GM12892 (cell line): ENCODE data around the gene KMT2A.
A peak's percentile ranks its signal among the peaks of the same experiment; 100 is the strongest.

Source experiments
- DNase-seq: peaks from one replicate; pipeline ENCODE4 v3.0.0; 2011; ENCODE audit not compliant: insufficient read length
- FAIRE-seq: peaks from 2 replicates; lab custom pipeline; 2011; peaks lifted over from hg19 to GRCh38; lab: Jason Lieb, UNC
- POLR2A ChIP-seq: IDR thresholded peaks from 2 replicates; pipeline ENCODE4 v1.6.1; 2011; ENCODE audit warnings: low read depth, low read length, control low read depth
- POLR2AphosphoS5 ChIP-seq: IDR thresholded peaks from 2 replicates; pipeline ENCODE4 v1.6.1; 2011; ENCODE audit warnings: low read depth, low read length, control low read depth
- TAF1 ChIP-seq: IDR thresholded peaks from 2 replicates; pipeline ENCODE4 v1.6.1; 2011; ENCODE audit warnings: low read depth, mild to moderate bottlenecking, control low read depth, low read length, borderline replicate concordance

Gene KMT2A

GRCh38 chr11:118514103-118514502 lies 77.8 kb downstream of the KMT2A start:
- no peak for TF ChIP-seq POLR2AphosphoS5
- TF ChIP-seq TAF1: no peak
- TF ChIP-seq POLR2A: no peak

DNA sequence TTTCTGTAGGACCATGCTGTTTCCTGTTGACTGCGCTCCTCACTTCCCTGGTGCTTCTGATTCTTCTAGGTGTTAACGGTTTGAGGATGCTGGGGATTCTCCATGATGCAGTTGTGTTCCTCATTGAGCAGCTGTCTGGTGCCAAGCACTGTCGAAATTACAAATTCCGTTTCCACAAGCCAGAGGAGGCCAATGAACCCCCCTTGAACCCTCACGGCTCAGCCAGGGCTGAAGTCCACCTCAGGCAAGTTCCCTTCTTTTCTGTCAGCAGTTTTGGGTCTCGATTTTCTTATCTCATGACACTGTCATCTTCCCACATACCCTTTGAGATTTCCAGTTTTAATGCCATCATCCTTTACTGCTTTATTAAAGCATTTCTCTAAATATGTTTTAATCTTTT lies 83.3 kb downstream of the KMT2A start:
- no peak for DNase-seq
- TF ChIP-seq POLR2A (no peak), POLR2AphosphoS5 (no peak), TAF1 (no peak)
- FAIRE-seq: no peak

More at GRCh38 chr11:118514103-118514502, 77.8 kb downstream of the KMT2A start:
- FAIRE-seq: no peak
- no peak for DNase-seq

GRCh38 chr11:118521892-118522311 lies 85.6 kb downstream of the KMT2A start:
- TF ChIP-seq TAF1 (no peak), POLR2A (no peak), POLR2AphosphoS5 (no peak)
- FAIRE-seq: peak; percentile 84
- DNase-seq: no peak

DNA sequence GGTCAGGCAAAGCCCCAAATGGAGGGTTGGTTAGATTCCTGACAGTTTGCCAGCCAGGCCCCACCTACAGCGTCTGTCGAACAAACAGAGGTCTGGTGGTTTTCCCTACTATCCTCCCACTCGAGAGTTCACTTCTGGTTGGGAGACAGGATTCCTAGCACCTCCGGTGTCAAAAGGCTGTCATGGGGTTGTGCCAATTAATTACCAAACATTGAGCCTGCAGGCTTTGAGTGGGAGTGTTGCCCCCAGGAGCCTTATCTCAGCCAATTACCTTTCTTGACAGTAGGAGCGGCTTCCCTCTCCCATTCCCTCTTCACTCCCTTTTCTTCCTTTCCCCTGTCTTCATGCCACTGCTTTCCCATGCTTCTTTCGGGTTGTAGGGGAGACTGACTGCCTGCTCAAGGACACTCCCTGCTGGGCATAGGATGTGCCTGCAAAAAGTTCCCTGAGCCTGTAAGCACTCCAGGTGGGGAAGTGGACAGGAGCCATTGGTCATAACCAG lies 86.3 kb downstream of the KMT2A start:
- FAIRE-seq (no peak), DNase-seq (no peak)
- no peak for TF ChIP-seq TAF1
- no peak for TF ChIP-seq POLR2AphosphoS5

GRCh38 chr11:118524356-118524755 lies 88.1 kb downstream of the KMT2A start:
- FAIRE-seq: no peak
- no peak for DNase-seq
- TF ChIP-seq POLR2A (no peak), TAF1 (no peak), POLR2AphosphoS5 (no peak)

GRCh38 chr11:118524757-118525470 lies 88.6 kb downstream of the KMT2A start:
- TF ChIP-seq POLR2AphosphoS5 (no peak), POLR2A (no peak), TAF1 (no peak)
- no peak for FAIRE-seq
- DNase-seq: no peak

- FAIRE-seq (no peak), DNase-seq (no peak)
- TF ChIP-seq POLR2A (0 out of 2 replicates have a peak, but pooled peaks have one; percentile 1), POLR2AphosphoS5 (no peak)
Observed at GRCh38 chr11:118526688-118527087, 90.4 kb downstream of the KMT2A start.

DNA sequence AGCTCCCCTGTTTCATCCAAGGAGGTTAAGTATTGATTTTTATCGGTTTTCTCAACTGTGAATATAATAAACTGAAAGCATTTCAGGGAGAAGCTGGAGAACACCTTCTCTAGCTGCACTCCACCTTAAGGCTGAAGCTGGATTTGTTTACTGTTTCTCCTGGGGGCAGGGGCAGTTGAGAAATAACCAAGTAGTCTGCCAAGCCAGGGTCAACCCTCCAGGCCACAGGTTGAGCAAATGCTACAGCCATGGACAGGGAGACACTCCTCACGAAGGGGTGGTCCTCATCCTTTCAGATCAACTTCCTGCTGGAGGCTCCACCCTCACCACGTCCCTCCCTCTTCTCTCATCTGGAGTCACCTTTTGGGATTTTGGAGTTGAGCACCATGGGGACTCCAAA lies 90.8 kb downstream of the KMT2A start, which contains the start of gene TTC36:
Gene TTC36, plus strand, starts transcription at position 366 of the 400 bp plus-strand sequence. Its CDS starts 21 bp downstream, at position 387.
- DNase-seq (no peak), FAIRE-seq (no peak)
- TF ChIP-seq POLR2AphosphoS5: no peak
- TF ChIP-seq POLR2A: no peak; the same call in 1 of the 2 replicates
- TF ChIP-seq TAF1: no peak

DNA sequence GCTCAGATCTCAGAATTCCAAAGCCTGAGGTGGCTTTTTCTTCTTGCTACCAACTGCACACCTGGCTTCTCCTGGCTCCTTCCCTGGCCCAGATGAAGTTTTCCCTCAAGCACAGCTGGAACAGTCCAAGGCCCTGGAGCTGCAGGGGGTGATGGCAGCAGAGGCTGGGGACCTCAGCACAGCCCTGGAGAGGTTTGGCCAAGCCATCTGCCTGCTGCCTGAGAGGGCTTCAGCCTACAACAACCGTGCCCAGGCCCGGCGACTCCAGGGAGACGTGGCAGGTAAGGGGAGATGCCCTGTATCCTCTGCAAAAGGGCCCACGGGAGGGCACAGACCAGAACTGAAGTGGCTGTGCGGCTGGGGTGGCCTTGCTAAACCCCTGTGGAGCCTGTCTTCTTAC lies 92.2 kb downstream of the KMT2A start:
- no peak for DNase-seq
- no peak for FAIRE-seq
- no peak for TF ChIP-seq POLR2A
- TF ChIP-seq POLR2AphosphoS5: no peak
- TF ChIP-seq TAF1: no peak

- DNase-seq: no peak
- FAIRE-seq: no peak
- TF ChIP-seq POLR2A (no peak), POLR2AphosphoS5 (no peak), TAF1 (no peak)
Observed at GRCh38 chr11:118529584-118530175, 93.4 kb downstream of the KMT2A start.

DNA sequence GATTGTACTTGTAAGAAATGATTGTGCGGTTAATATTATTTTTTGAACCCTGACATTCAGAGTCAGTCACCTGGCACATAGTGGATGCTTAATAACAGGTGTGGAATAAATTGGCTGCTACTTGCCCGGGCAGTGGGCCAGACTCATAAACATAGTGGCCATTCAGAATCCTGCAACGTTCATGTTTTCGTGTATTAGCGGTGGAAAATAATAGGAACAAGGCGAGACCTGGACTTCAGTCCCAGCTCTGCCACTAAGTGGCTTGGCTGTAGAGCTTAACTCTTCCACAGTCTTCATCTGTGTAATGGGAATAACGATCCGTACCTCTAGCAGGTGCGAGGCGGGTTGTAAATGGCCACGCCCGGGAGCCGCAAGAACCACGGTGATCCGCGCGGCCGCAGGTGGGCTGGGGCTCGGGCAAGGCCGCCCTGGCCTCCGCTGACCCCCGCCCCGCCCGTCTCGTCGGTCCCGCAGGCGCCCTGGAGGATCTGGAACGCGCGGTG lies 93.9 kb downstream of the KMT2A start:
- peak; percentile 85 for FAIRE-seq

More for the DNA sequence above, 93.9 kb downstream of the KMT2A start:
- TF ChIP-seq POLR2AphosphoS5 (no peak), POLR2A (no peak), TAF1 (no peak)
- DNase-seq: no peak
